ENCODE results near the gene BTG2.
"Not testable (repeated sequence)": the region's sequence is repeated elsewhere in the genome, so short reads cannot be mapped to it uniquely, and the experiment has no call there.

The BTG2 gene

GRCh38 chr1:203296460-203297073, 8.8 kb upstream of the BTG2 start:
- DNase-seq = no peak

- DNase-seq = no peak
These were observed 6.2 kb upstream of the BTG2 start for GRCh38 chr1:203299169-203299568.

- DNase-seq = not testable (repeated sequence)
These were observed 5.4 kb upstream of the BTG2 start for GRCh38 chr1:203299719-203300429.

- DNase-seq = no peak
These were observed 4.6 kb upstream of the BTG2 start for GRCh38 chr1:203300441-203301330.

GRCh38 chr1:203301331-203301668, 4.0 kb upstream of the BTG2 start:
- no peak for DNase-seq

GRCh38 chr1:203302456-203302855, 2.9 kb upstream of the BTG2 start:
- DNase-seq = no peak

GRCh38 chr1:203302894-203303293, 2.4 kb upstream of the BTG2 start:
- no peak for DNase-seq

GRCh38 chr1:203304391-203304918, 864 bp upstream of the BTG2 start:
- no peak for DNase-seq

GRCh38 chr1:203305809-203306088, 430 bp downstream of the BTG2 start:
- DNase-seq = no peak

- DNase-seq = no peak
These were observed 1.0 kb downstream of the BTG2 start for GRCh38 chr1:203306089-203306964.

- DNase-seq = no peak
These were observed 1.7 kb downstream of the BTG2 start for GRCh38 chr1:203306965-203307541.

GRCh38 chr1:203307641-203308126, 2.4 kb downstream of the BTG2 start:
- DNase-seq = no peak

GRCh38 chr1:203308328-203308922, 3.1 kb downstream of the BTG2 start:
- DNase-seq = no peak

GRCh38 chr1:203308923-203309331, 3.6 kb downstream of the BTG2 start:
- DNase-seq = no peak

GRCh38 chr1:203311368-203312301, 6.3 kb downstream of the BTG2 start:
- no peak for DNase-seq

- DNase-seq = not testable (repeated sequence)
These were observed 8.9 kb downstream of the BTG2 start for GRCh38 chr1:203314025-203314759.

- DNase-seq = no peak
These were observed 11.3 kb downstream of the BTG2 start for GRCh38 chr1:203316626-203317093.

GRCh38 chr1:203317429-203318228, 12.3 kb downstream of the BTG2 start:
- DNase-seq = no peak

GRCh38 chr1:203318229-203318517, 12.9 kb downstream of the BTG2 start:
- no peak for DNase-seq

All from activated T-cell treated with anti-CD3 and anti-CD28 coated beads for 4 hours (primary cell).